ENCODE measurements around the gene ARHGAP25. TPM values are rescaled to one million over a fixed set of nuclear protein-coding genes. Genes with fewer than 3 reads are reported as not detected.
"Not testable (repeated sequence)": the region's sequence is repeated elsewhere in the genome, so short reads cannot be mapped to it uniquely, and the experiment has no call there.

Gene ARHGAP25
- total RNA-seq, 2 donors from 2014 or later = 4.2 to 6.6 TPM

- intact Hi-C loops (cut with DNase I) = no loop called here
- Histone ChIP-seq H3K4me1 (no peaks in the 10 kb centered on the region), H3K9me3 (no peaks in the 10 kb centered on the region), H3K27ac (no peak overlapping the region), H3K4me3 (no peak overlapping the region), H3K27me3 (no peaks in the 10 kb centered on the region), H3K36me3 (replicated peaks in 1 of 2; ENCODE audit: insufficient read depth in 1 of 2, low read depth in 2 of 2) (no peaks in the 10 kb centered on the region)
- no peak for ATAC-seq
- no peak for DNase-seq
- TF ChIP-seq POLR2A (IDR thresholded peaks at IDR 0.05) = no peak
- no peak for TF ChIP-seq CTCF (IDR thresholded peaks at IDR 0.05)
- WGBS, 2 donors = 72 to 80% methylated on average over 14 of the region's 14 CpGs
Measured at GRCh38 chr2:68799140-68800026, 64.8 kb downstream of the ARHGAP25 start.

- Histone ChIP-seq H3K9me3 (no peaks in the 10 kb centered on the region), H3K4me3 (no peak overlapping the region), H3K36me3 (replicated peaks in 1 of 2; ENCODE audit: insufficient read depth in 1 of 2, low read depth in 2 of 2) (no peaks in the 10 kb centered on the region), H3K27me3 (no peaks in the 10 kb centered on the region), H3K4me1 (no peaks in the 10 kb centered on the region), H3K27ac (no peak overlapping the region)
- intact Hi-C loops (cut with DNase I) = no loop called here
- no peak for TF ChIP-seq POLR2A (IDR thresholded peaks at IDR 0.05)
- no peak for TF ChIP-seq CTCF (IDR thresholded peaks at IDR 0.05)
- no peak for DNase-seq
- ATAC-seq = no peak
- 76 to 79% methylated on average over 4 of the region's 4 CpGs for WGBS, 2 donors
Measured at GRCh38 chr2:68800027-68800401, 65.4 kb downstream of the ARHGAP25 start.

- TF ChIP-seq POLR2A (IDR thresholded peaks at IDR 0.05) = no peak
- TF ChIP-seq CTCF (IDR thresholded peaks at IDR 0.05) = no peak
- Histone ChIP-seq H3K4me1 (no peaks in the 10 kb centered on the region), H3K36me3 (replicated peaks in 1 of 2; ENCODE audit: insufficient read depth in 1 of 2, low read depth in 2 of 2) (no peaks in the 10 kb centered on the region), H3K27ac (no peak overlapping the region), H3K9me3 (no peaks in the 10 kb centered on the region), H3K4me3 (no peak overlapping the region), H3K27me3 (no peaks in the 10 kb centered on the region)
- intact Hi-C loops (cut with DNase I) = no loop called here
- ATAC-seq (no peak), DNase-seq (no peak)
- WGBS, 2 donors = 74 to 80% methylated on average over 2 of the region's 2 CpGs
Measured at GRCh38 chr2:68800517-68800916, 65.9 kb downstream of the ARHGAP25 start.

- H3K27me3 ChIP-seq; H3K36me3 ChIP-seq (replicated peaks in 1 of 2; ENCODE audit: insufficient read depth in 1 of 2, low read depth in 2 of 2); H3K27ac ChIP-seq; H3K4me3 ChIP-seq; DNase-seq; ATAC-seq; H3K9me3 ChIP-seq; intact Hi-C loops (cut with DNase I); H3K4me1 ChIP-seq: not testable (repeated sequence)
- 83 to 84% methylated on average over 9 of the region's 9 CpGs for WGBS, 2 donors
Measured at GRCh38 chr2:68802161-68802560, 67.5 kb downstream of the ARHGAP25 start.

GRCh38 chr2:68805025-68805424 is 70.4 kb downstream of the ARHGAP25 start:
- TF ChIP-seq POLR2A (IDR thresholded peaks at IDR 0.05) (no peak), CTCF (IDR thresholded peaks at IDR 0.05) (no peak)
- ATAC-seq (no peak), DNase-seq (no peak)
- Histone ChIP-seq H3K27me3 (no peaks in the 10 kb centered on the region), H3K36me3 (replicated peaks in 1 of 2; ENCODE audit: insufficient read depth in 1 of 2, low read depth in 2 of 2) (no peaks in the 10 kb centered on the region), H3K27ac (no peak overlapping the region), H3K4me3 (no peak overlapping the region), H3K9me3 (no peaks in the 10 kb centered on the region), H3K4me1 (peaks cover 4% of the 10 kb centered on the region)
- intact Hi-C loops (cut with DNase I) = no loop called here
- 52 to 53% methylated on average over 4 of the region's 4 CpGs for WGBS, 2 donors

Measured in body of pancreas (tissue), 4 donors.